NCI-H1694 (cell line): ENCODE data around the gene CORIN.
"Not testable (repeated sequence)": the region's sequence is repeated elsewhere in the genome, so short reads cannot be mapped to it uniquely, and the experiment has no call there.

Source experiments
- DNase-seq: peaks from one replicate; lab custom pipeline; 2025; lab: John Stamatoyannopoulos, UW

Gene CORIN

GRCh38 chr4:47771020-47771419 is 66.8 kb downstream of the CORIN start:
- no peak for DNase-seq

- not testable (repeated sequence) for DNase-seq
Measured at GRCh38 chr4:47767956-47768355, 69.9 kb downstream of the CORIN start.

GRCh38 chr4:47763279-47763678 is 74.6 kb downstream of the CORIN start:
- DNase-seq: no peak

GRCh38 chr4:47762376-47763266 is 75.2 kb downstream of the CORIN start:
- DNase-seq: no peak

- DNase-seq: not testable (repeated sequence)
Measured at GRCh38 chr4:47753316-47753715, 84.6 kb downstream of the CORIN start.

GRCh38 chr4:47752214-47752613 is 85.7 kb downstream of the CORIN start:
- no peak for DNase-seq

GRCh38 chr4:47750788-47751187 is 87.1 kb downstream of the CORIN start:
- DNase-seq: no peak

GRCh38 chr4:47749858-47750257 is 88.0 kb downstream of the CORIN start:
- no peak for DNase-seq

- no peak for DNase-seq
Measured at GRCh38 chr4:47749060-47749459, 88.8 kb downstream of the CORIN start.

GRCh38 chr4:47747846-47748494 is 89.9 kb downstream of the CORIN start:
- DNase-seq: no peak

- DNase-seq: no peak
Measured at GRCh38 chr4:47747211-47747610, 90.7 kb downstream of the CORIN start.

GRCh38 chr4:47746122-47746521 is 91.7 kb downstream of the CORIN start:
- DNase-seq: no peak

GRCh38 chr4:47744843-47745382 is 93.0 kb downstream of the CORIN start:
- no peak for DNase-seq

GRCh38 chr4:47744253-47744652 is 93.6 kb downstream of the CORIN start:
- DNase-seq: no peak

GRCh38 chr4:47741200-47741599 is 96.7 kb downstream of the CORIN start:
- no peak for DNase-seq

- no peak for DNase-seq
Measured at GRCh38 chr4:47737326-47737725, 100.5 kb downstream of the CORIN start.

- DNase-seq: no peak
Measured at GRCh38 chr4:47736555-47736954, 101.3 kb downstream of the CORIN start.

GRCh38 chr4:47736146-47736545 is 101.7 kb downstream of the CORIN start:
- DNase-seq: no peak

- no peak for DNase-seq
Measured at GRCh38 chr4:47733302-47734175, 104.3 kb downstream of the CORIN start.

- DNase-seq: no peak
Measured at GRCh38 chr4:47731182-47731581, 106.7 kb downstream of the CORIN start.

GRCh38 chr4:47729131-47729680 is 108.7 kb downstream of the CORIN start:
- no peak for DNase-seq
